Neural cell (in vitro differentiated cells): ENCODE measurements around the gene TRMT6. TPM values are rescaled to one million over a fixed set of nuclear protein-coding genes. Genes with fewer than 3 reads are reported as not detected.

Experiments
- H2AFZ ChIP-seq: fragments of 200-600, 300-800 bp; sonication (generic), shearing (Covaris generic); 2 replicates; pipeline ENCODE4 v1.6.0; 2014; ENCODE audit warnings: low read depth, mild to moderate bottlenecking, antibody characterized with exemption, low read length, moderate library complexity
- H3F3A ChIP-seq: fragments of 200-600 bp; shearing (Covaris generic); 2 replicates; pipeline ENCODE4 v1.6.1; 2016; ENCODE audit warnings: mild to moderate bottlenecking, moderate library complexity, mixed read lengths, antibody characterized with exemption, low read length; ENCODE audit not compliant: insufficient read depth, poor library complexity, severe bottlenecking
- H3K27ac ChIP-seq: fragments of 200-600, 300-800 bp; sonication (generic), shearing (Covaris generic); 2 replicates; pipeline ENCODE4 v1.5.1; 2014; ENCODE audit warnings: mild to moderate bottlenecking, low read length, moderate library complexity
- H3K27me3 ChIP-seq: fragments of 300-800, 200-600 bp; sonication (generic), shearing (Covaris generic); 2 replicates; pipeline ENCODE4 v1.6.0; 2014; ENCODE audit warnings: mild to moderate bottlenecking, low read depth, low read length, moderate library complexity; ENCODE audit not compliant: insufficient read depth
- H3K36me3 ChIP-seq: fragments of 300-800, 200-600 bp; sonication (generic), shearing (Covaris generic); 2 replicates; pipeline ENCODE4 v1.5.1; 2014; ENCODE audit warnings: mild to moderate bottlenecking, antibody characterized with exemption, low read length, moderate library complexity; ENCODE audit not compliant: insufficient read depth
- H3K4me2 ChIP-seq: fragments of 300-800, 200-600 bp; sonication (generic), shearing (Covaris generic); 2 replicates; pipeline ENCODE4 v1.6.0; 2014; ENCODE audit warnings: mild to moderate bottlenecking, low read length
- H3K4me3 ChIP-seq: fragments of 300-800, 200-600 bp; sonication (generic), shearing (Covaris generic); 2 replicates; pipeline ENCODE4 v1.5.1; 2014; ENCODE audit warnings: mild to moderate bottlenecking, low read length, moderate library complexity
- H3K79me2 ChIP-seq: fragments of 200-600 bp; shearing (Covaris generic); replicated peaks from 2 replicates; pipeline ENCODE4 v1.6.0; 2014; ENCODE audit warnings: mild to moderate bottlenecking, low read length, moderate library complexity; ENCODE audit not compliant: insufficient read depth
- H3K9ac ChIP-seq: fragments of 300-800, 200-600 bp; sonication (generic), shearing (Covaris generic); 2 replicates; pipeline ENCODE4 v1.6.1; 2016; ENCODE audit warnings: mild to moderate bottlenecking, low read length, mixed read lengths
- H3K9me2 ChIP-seq: fragments of 200-600 bp; shearing (Covaris generic); 2 replicates; pipeline ENCODE4 v1.6.1; 2016; ENCODE audit warnings: mild to moderate bottlenecking, low read length, mixed read lengths; ENCODE audit not compliant: insufficient read depth
- H3K9me3 ChIP-seq: fragments of 200-600, 300-800 bp; sonication (generic), shearing (Covaris generic); 2 replicates; pipeline ENCODE4 v1.6.1; 2016; ENCODE audit warnings: mild to moderate bottlenecking, mixed run types, low read length, moderate library complexity, mixed read lengths
- H4K20me1 ChIP-seq: fragments of 200-600 bp; shearing (Covaris generic); 2 replicates; pipeline ENCODE4 v1.6.1; 2016; ENCODE audit warnings: mild to moderate bottlenecking, mixed run types; ENCODE audit not compliant: insufficient read depth
- EP300 ChIP-seq: fragments of 450-650 bp; conservative IDR thresholded peaks from 2 replicates; pipeline ENCODE4 v1.6.1; 2014; ENCODE audit warnings: antibody characterized with exemption, mild to moderate bottlenecking, moderate library complexity; ENCODE audit not compliant: poor library complexity, severe bottlenecking
- EZH2 ChIP-seq: fragments of 200-600, 300-800 bp; shearing (Covaris generic), sonication (generic); IDR thresholded peaks from 2 replicates; pipeline ENCODE4 v1.6.1; 2014; ENCODE audit warnings: antibody characterized with exemption, low read length, borderline replicate concordance, mild to moderate bottlenecking; ENCODE audit not compliant: insufficient read depth, poor library complexity, severe bottlenecking
- MXI1 ChIP-seq: fragments of 450-650 bp; conservative IDR thresholded peaks from 2 replicates; pipeline ENCODE4 v1.6.1; 2014; ENCODE audit warnings: antibody characterized with exemption, mild to moderate bottlenecking; ENCODE audit not compliant: poor library complexity, severe bottlenecking
- POLR2AphosphoS5 ChIP-seq: IDR thresholded peaks from 2 replicates; pipeline ENCODE4 v1.6.1; 2012
- RAD21 ChIP-seq: fragments of 450-650 bp; conservative IDR thresholded peaks from 2 replicates; pipeline ENCODE4 v1.6.1; 2014; ENCODE audit warnings: antibody characterized with exemption, mild to moderate bottlenecking, moderate library complexity
- SMC3 ChIP-seq: fragments of 450-650 bp; conservative IDR thresholded peaks from 2 replicates; pipeline ENCODE4 v1.6.1; 2014; ENCODE audit warnings: antibody characterized with exemption, mild to moderate bottlenecking, moderate library complexity; ENCODE audit not compliant: poor library complexity
- TAF1 ChIP-seq: IDR thresholded peaks from 2 replicates; pipeline ENCODE4 v1.6.1; 2012; ENCODE audit warnings: low read depth
- polyA plus RNA-seq: library from polyadenylated mRNA; depleted of rRNA; stranded (reverse); fragments of >200 nt; gene quantifications from 2 replicates; pipeline ENCODE4 v1.2.3, GENCODE V29; 2014
- TF ChIP-seq, protein P1 (sequence below): IDR thresholded peaks from 2 replicates; pipeline ENCODE4 v1.6.1; 2012; ENCODE audit warnings: borderline replicate concordance
- TF ChIP-seq, protein P2 (sequence below): fragments of 450-650 bp; IDR thresholded peaks from 2 replicates; pipeline ENCODE4 v1.5.1; 2014; ENCODE audit warnings: antibody characterized with exemption, mild to moderate bottlenecking, moderate library complexity; ENCODE audit not compliant: poor library complexity, severe bottlenecking

The TRMT6 gene
- polyA plus RNA-seq, 1 donor from 2014 or later: 19.1 TPM

DNA sequence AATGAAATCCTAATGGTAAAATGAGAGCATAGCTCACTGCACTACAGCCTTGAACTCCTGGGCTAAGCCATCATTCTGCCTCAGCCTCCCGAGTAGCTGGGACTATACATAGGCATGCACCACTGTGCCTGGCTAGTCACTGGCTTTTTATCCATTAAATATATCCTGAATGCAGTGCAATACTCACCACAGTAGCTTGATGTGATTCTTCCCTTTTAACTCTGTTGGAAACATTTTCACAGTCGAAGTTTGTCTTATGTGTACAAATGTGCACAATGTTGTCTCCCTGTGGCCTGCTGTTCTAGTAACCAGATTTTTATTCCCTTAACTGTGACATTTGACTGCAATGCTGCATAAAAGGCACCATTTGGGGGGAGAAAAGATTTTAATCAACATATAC lies 56.7 kb downstream of the TRMT6 start:
- H3K4me3 ChIP-seq: no peak overlapping the region
- H3F3A ChIP-seq: no peaks in the 10 kb centered on the region
- H4K20me1 ChIP-seq: no peaks in the 10 kb centered on the region
- TF ChIP-seq RAD21 (no peak), SMC3 (no peak), MXI1 (no peak), POLR2AphosphoS5 (no peak), TAF1 (no peak), EP300 (no peak), EZH2 (no peak)
- TF ChIP-seq, protein P1, sequence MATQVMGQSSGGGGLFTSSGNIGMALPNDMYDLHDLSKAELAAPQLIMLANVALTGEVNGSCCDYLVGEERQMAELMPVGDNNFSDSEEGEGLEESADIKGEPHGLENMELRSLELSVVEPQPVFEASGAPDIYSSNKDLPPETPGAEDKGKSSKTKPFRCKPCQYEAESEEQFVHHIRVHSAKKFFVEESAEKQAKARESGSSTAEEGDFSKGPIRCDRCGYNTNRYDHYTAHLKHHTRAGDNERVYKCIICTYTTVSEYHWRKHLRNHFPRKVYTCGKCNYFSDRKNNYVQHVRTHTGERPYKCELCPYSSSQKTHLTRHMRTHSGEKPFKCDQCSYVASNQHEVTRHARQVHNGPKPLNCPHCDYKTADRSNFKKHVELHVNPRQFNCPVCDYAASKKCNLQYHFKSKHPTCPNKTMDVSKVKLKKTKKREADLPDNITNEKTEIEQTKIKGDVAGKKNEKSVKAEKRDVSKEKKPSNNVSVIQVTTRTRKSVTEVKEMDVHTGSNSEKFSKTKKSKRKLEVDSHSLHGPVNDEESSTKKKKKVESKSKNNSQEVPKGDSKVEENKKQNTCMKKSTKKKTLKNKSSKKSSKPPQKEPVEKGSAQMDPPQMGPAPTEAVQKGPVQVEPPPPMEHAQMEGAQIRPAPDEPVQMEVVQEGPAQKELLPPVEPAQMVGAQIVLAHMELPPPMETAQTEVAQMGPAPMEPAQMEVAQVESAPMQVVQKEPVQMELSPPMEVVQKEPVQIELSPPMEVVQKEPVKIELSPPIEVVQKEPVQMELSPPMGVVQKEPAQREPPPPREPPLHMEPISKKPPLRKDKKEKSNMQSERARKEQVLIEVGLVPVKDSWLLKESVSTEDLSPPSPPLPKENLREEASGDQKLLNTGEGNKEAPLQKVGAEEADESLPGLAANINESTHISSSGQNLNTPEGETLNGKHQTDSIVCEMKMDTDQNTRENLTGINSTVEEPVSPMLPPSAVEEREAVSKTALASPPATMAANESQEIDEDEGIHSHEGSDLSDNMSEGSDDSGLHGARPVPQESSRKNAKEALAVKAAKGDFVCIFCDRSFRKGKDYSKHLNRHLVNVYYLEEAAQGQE: no peak
- TF ChIP-seq, protein P2, sequence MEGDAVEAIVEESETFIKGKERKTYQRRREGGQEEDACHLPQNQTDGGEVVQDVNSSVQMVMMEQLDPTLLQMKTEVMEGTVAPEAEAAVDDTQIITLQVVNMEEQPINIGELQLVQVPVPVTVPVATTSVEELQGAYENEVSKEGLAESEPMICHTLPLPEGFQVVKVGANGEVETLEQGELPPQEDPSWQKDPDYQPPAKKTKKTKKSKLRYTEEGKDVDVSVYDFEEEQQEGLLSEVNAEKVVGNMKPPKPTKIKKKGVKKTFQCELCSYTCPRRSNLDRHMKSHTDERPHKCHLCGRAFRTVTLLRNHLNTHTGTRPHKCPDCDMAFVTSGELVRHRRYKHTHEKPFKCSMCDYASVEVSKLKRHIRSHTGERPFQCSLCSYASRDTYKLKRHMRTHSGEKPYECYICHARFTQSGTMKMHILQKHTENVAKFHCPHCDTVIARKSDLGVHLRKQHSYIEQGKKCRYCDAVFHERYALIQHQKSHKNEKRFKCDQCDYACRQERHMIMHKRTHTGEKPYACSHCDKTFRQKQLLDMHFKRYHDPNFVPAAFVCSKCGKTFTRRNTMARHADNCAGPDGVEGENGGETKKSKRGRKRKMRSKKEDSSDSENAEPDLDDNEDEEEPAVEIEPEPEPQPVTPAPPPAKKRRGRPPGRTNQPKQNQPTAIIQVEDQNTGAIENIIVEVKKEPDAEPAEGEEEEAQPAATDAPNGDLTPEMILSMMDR: no peak
- H3K36me3 ChIP-seq: no peaks in the 10 kb centered on the region
- no peak overlapping the region for H3K27ac ChIP-seq
- H3K79me2 ChIP-seq: no peaks in the 10 kb centered on the region
- H3K9me3 ChIP-seq: no peaks in the 10 kb centered on the region
- H3K27me3 ChIP-seq: no peaks in the 10 kb centered on the region
- no peak overlapping the region for H3K9ac ChIP-seq
- H2AFZ ChIP-seq: no peak overlapping the region
- H3K9me2 ChIP-seq: no peaks in the 10 kb centered on the region
- no peak overlapping the region for H3K4me2 ChIP-seq

DNA sequence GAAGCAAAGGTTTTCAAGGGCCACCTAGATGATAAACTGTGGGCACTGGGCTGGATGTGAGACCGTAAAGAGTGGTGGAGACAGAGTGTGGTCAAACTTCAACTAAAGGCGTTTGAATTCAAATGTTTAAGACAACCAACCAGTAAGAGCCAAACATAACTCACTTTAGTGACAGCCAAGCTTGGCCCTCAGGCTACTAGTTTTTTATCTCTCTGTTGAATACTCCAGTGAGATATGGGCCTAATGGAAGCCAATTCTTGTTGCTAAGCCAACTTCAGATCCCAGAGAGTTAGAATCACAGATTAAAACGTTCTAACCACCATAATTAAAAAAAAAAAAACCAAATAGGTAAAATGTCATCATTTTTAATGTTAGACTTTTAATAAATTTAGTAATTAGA lies 57.3 kb downstream of the TRMT6 start:
- no peaks in the 10 kb centered on the region for H3K27me3 ChIP-seq
- H3K27ac ChIP-seq: no peak overlapping the region
- no peak overlapping the region for H3K4me3 ChIP-seq
- no peak overlapping the region for H3K4me2 ChIP-seq
- no peak overlapping the region for H3K9ac ChIP-seq
- no peaks in the 10 kb centered on the region for H3K9me3 ChIP-seq
- no peaks in the 10 kb centered on the region for H3K36me3 ChIP-seq
- H2AFZ ChIP-seq: no peak overlapping the region
- H3K79me2 ChIP-seq: no peaks in the 10 kb centered on the region
- TF ChIP-seq EZH2 (no peak), POLR2AphosphoS5 (no peak), MXI1 (no peak), EP300 (no peak), RAD21 (no peak)
- TF ChIP-seq, protein P1: no peak
- TF ChIP-seq, protein P2: no peak
- H3F3A ChIP-seq: no peaks in the 10 kb centered on the region
- no peaks in the 10 kb centered on the region for H3K9me2 ChIP-seq
- no peaks in the 10 kb centered on the region for H4K20me1 ChIP-seq
